ENCODE data around the gene FAM20A.
A peak's percentile ranks its signal among the peaks of the same experiment; 100 is the strongest.

DNA sequence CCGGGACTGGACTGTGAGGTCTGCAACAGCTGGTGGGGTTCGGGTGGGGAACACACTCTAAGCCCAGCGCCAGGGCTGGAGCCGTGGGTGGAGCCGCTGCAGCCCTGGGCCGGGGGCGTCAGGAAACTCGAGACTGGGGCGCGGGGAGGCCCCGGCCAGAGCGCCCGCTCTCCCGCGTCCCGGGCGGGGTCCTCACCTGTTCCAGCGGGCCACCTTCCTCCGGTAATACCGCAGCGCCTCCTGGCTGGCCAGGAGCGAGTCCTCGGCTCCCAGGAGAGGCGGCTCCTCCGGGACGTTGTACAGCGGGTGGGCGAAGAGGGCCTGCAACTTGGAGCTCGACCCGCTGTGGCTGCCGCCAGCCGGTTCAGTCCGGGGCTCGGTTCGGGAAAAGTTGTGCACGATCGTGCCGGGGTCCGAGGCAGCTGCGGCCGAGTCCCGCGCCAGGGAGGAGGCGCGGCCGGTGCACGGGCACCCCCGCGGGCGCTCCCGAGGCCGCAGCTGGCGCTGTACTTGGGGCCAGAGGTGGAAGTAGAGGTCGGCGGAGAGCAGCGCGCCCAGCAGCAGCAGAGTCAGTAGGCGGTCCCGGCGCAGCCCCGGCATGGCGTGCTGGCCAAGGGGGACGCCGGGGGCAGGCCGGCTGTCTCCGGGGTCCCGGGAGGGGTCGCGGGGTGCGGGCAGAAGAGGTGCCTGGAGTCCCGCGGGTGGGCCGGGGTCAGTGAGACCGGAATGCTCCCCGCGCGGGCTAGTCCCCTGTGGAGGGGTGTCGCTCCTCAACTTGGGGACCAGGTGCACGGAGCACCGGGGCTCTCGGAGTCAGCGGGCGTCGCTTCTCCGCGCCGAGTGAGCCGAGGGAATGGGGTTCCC is 868 bp downstream of the FAM20A start:
- TF ChIP-seq, protein P1, sequence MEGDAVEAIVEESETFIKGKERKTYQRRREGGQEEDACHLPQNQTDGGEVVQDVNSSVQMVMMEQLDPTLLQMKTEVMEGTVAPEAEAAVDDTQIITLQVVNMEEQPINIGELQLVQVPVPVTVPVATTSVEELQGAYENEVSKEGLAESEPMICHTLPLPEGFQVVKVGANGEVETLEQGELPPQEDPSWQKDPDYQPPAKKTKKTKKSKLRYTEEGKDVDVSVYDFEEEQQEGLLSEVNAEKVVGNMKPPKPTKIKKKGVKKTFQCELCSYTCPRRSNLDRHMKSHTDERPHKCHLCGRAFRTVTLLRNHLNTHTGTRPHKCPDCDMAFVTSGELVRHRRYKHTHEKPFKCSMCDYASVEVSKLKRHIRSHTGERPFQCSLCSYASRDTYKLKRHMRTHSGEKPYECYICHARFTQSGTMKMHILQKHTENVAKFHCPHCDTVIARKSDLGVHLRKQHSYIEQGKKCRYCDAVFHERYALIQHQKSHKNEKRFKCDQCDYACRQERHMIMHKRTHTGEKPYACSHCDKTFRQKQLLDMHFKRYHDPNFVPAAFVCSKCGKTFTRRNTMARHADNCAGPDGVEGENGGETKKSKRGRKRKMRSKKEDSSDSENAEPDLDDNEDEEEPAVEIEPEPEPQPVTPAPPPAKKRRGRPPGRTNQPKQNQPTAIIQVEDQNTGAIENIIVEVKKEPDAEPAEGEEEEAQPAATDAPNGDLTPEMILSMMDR (IDR thresholded peaks at IDR 0.05), result peak in 5 of 7 experiments; percentile 22 to 68 (median 44)
- TF ChIP-seq POLR2A (IDR thresholded peaks at IDR 0.05) (no peak), POLR2AphosphoS5 (IDR thresholded peaks at IDR 0.05) (peak in 1 of 3 donors; percentile 7)
